Measurements from ENCODE around the gene ERN1.

ERN1 gene

DNA sequence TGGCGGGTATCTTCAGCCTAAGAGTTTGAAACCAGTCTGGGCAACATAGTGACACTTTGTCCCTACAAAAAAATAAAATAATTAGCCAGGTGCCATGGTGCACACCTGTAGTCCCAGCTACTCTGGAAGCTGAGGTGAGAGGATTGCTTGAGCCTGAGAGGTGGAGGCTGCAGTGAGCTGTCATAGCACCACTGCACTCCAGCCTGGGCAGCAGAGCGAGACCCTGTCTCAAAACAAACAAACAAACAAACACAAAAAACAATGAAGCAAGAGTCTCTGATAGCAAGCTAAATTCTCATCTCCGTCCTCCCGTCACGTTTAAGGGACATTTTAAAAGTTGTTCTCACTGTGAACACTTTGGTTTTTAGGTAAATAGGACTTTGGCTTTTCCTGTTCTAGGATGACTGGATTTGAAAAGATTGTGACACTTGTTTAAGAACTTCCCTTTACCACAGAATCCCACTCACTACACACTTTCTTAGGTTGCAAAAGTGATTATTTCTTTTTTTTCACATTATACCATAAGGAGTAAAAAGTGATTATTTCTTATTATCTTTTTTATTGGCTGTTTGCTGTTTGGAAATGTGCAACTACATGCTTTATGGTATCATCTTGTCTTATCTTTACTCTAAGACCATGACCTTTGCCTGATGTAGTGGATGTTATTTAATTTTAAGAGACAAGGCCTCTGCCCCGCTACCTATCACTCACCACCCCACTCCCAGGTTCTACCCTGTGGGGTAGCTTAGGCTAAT lies 4.4 kb upstream of the ERN1 start:
- Histone ChIP-seq H3K27ac (ENCODE audit: low read length) (no peak overlapping the region), H3K36me3 (ENCODE audit: control insufficient read depth in 2 of 2, insufficient read depth in 2 of 2, low read length in 2 of 2) (no peaks in the 10 kb centered on the region), H3K4me3 (ENCODE audit: low read length in 2 of 2) (no peak overlapping the region), H3K9me3 (ENCODE audit: control insufficient read depth in 2 of 2, low read length in 2 of 2) (no peaks in the 10 kb centered on the region), H3K9ac (ENCODE audit: low read length in 2 of 2) (no peak overlapping the region), H3K4me1 (ENCODE audit: control insufficient read depth, insufficient read depth, low read length) (peaks cover 8% of the 10 kb centered on the region), H3K27me3 (ENCODE audit: control insufficient read depth in 1 of 2, insufficient read depth in 2 of 2, low read length in 2 of 2) (no peaks in the 10 kb centered on the region)

DNA sequence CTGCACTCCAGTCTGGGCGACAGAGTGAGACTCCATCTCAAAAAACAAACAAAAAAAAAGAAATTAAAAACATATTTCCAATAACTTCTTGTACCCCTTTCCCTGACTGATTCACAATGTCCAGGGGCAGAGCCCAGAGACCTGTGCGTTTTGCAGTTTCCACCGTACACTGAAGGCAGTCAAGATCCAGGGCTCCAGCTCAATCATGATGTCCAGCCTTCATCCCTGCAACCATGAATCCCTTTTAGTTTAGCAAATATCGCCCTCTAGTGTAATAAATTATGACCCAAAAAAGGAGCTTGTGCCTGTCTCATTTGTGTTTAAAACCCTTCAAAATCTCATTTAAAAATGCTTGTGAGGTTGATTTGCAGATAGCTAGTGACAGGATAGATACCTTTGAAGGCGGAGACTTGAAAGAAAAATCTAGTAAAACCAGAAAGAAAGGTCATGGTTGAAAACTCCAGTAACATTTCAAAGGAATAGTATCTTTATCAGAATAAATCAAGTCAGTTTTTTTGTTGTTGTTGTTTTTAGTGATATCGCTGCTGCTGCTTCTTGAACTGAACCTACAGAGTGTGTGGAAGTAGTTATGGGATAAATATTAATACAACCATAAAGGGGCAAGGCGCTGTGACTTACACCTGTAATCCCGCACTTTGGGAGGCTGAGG lies 3.7 kb upstream of the ERN1 start:
- H3K9ac ChIP-seq (ENCODE audit: low read length in 2 of 2): no peak overlapping the region
- peaks cover 13% of the 10 kb centered on the region for H3K4me1 ChIP-seq (ENCODE audit: control insufficient read depth, insufficient read depth, low read length)
- no peak overlapping the region for H3K27ac ChIP-seq (ENCODE audit: low read length)
- H3K27me3 ChIP-seq (ENCODE audit: control insufficient read depth in 1 of 2, insufficient read depth in 2 of 2, low read length in 2 of 2): no peaks in the 10 kb centered on the region
- no peak overlapping the region for H3K4me3 ChIP-seq (ENCODE audit: low read length in 2 of 2)
- H3K36me3 ChIP-seq (ENCODE audit: control insufficient read depth in 2 of 2, insufficient read depth in 2 of 2, low read length in 2 of 2): no peaks in the 10 kb centered on the region
- H3K9me3 ChIP-seq (ENCODE audit: control insufficient read depth in 2 of 2, low read length in 2 of 2): no peaks in the 10 kb centered on the region

DNA sequence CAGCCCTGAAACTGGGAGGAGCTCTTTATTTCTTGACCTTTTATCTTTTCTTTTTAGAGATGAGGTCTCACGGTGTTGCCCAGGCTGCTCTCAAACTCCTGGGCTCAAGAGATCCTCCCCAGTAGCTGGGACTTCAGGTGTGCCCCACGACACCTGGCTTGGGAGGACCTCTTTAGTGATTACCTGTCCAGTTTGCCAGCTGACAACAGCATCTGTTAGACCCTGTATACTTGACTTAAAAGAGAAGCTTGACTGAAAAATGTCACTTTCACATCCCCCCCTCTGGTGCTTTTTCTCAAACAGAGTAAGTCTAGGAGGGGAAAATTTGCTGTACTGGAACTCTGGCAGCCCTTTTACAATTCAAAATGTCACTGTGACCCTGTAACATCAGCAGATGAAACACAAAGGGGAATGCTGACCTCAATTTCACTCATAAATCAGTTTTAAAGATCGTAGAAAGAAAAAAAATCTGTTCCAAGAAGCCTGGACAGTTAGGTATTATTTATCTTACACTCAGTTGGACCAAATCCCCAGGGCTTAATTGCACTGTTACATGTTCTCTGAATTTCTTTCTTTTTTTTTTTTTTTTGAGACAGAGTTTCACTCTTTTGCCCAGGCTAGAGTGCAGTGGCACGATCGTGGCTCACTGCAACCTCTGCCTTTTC lies 1.8 kb upstream of the ERN1 start:
- no peaks in the 10 kb centered on the region for H3K27me3 ChIP-seq (ENCODE audit: control insufficient read depth in 1 of 2, insufficient read depth in 2 of 2, low read length in 2 of 2)
- no peaks in the 10 kb centered on the region for H3K36me3 ChIP-seq (ENCODE audit: control insufficient read depth in 2 of 2, insufficient read depth in 2 of 2, low read length in 2 of 2)
- no peak overlapping the region for H3K4me3 ChIP-seq (ENCODE audit: low read length in 2 of 2)
- no peak overlapping the region for H3K27ac ChIP-seq (ENCODE audit: low read length)
- no peak overlapping the region for H3K9ac ChIP-seq (ENCODE audit: low read length in 2 of 2)
- H3K9me3 ChIP-seq (ENCODE audit: control insufficient read depth in 2 of 2, low read length in 2 of 2): no peaks in the 10 kb centered on the region
- peaks cover 14% of the 10 kb centered on the region for H3K4me1 ChIP-seq (ENCODE audit: control insufficient read depth, insufficient read depth, low read length)

DNA sequence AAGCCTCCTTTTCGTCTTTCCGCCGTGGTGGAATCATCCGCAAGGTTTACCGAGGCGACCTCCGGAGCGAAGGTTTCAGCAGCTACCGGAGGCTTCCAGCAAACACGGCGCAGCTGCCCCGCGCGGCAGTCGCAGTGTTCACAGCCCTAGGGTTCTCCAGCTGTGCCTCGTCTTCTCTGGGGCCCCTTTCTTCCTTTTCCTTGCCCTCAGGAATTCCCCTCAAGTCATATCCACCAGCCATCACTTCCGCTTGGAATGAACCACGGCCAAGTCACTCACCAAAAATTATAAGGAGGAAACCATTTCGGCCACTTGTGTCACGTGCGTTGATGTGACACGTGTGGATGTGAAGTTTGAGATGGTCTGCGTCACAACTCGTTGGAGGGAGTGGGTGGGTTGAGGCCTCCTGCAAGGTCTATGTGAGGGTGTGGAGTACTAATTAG lies 636 bp upstream of the ERN1 start:
- Histone ChIP-seq H3K36me3 (ENCODE audit: control insufficient read depth in 2 of 2, insufficient read depth in 2 of 2, low read length in 2 of 2) (no peaks in the 10 kb centered on the region), H3K27me3 (ENCODE audit: control insufficient read depth in 1 of 2, insufficient read depth in 2 of 2, low read length in 2 of 2) (no peaks in the 10 kb centered on the region), H3K9me3 (ENCODE audit: control insufficient read depth in 2 of 2, low read length in 2 of 2) (no peaks in the 10 kb centered on the region), H3K27ac (ENCODE audit: low read length) (peak overlapping the region; percentile 89), H3K4me1 (ENCODE audit: control insufficient read depth, insufficient read depth, low read length) (peaks cover 14% of the 10 kb centered on the region), H3K4me3 (ENCODE audit: low read length in 2 of 2) (peak overlapping the region; percentile 61 to 78), H3K9ac (ENCODE audit: low read length in 2 of 2) (peak overlapping the region; percentile 77 to 90)

DNA sequence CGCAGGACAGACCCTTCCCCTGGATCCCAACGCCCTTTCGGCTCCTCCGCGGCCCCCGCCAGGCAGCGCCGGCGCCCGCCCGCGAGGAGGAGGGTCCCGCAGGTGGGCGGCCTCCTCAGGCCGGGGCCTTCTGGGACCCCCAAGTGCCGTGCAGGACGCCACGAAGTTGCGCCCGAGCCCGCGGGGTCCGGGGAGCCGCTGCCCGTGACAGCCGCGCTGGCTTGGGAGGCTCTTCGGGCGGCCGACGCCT lies 504 bp downstream of the ERN1 start:
- Histone ChIP-seq H3K9me3 (ENCODE audit: control insufficient read depth in 2 of 2, low read length in 2 of 2) (no peaks in the 10 kb centered on the region), H3K4me1 (ENCODE audit: control insufficient read depth, insufficient read depth, low read length) (peaks cover 14% of the 10 kb centered on the region), H3K4me3 (ENCODE audit: low read length in 2 of 2) (peak overlapping the region; percentile 85 to 87), H3K9ac (ENCODE audit: low read length in 2 of 2) (peak overlapping the region; percentile 81 to 86), H3K36me3 (ENCODE audit: control insufficient read depth in 2 of 2, insufficient read depth in 2 of 2, low read length in 2 of 2) (no peaks in the 10 kb centered on the region), H3K27ac (ENCODE audit: low read length) (peak overlapping the region; percentile 89), H3K27me3 (ENCODE audit: control insufficient read depth in 1 of 2, insufficient read depth in 2 of 2, low read length in 2 of 2) (no peaks in the 10 kb centered on the region)

DNA sequence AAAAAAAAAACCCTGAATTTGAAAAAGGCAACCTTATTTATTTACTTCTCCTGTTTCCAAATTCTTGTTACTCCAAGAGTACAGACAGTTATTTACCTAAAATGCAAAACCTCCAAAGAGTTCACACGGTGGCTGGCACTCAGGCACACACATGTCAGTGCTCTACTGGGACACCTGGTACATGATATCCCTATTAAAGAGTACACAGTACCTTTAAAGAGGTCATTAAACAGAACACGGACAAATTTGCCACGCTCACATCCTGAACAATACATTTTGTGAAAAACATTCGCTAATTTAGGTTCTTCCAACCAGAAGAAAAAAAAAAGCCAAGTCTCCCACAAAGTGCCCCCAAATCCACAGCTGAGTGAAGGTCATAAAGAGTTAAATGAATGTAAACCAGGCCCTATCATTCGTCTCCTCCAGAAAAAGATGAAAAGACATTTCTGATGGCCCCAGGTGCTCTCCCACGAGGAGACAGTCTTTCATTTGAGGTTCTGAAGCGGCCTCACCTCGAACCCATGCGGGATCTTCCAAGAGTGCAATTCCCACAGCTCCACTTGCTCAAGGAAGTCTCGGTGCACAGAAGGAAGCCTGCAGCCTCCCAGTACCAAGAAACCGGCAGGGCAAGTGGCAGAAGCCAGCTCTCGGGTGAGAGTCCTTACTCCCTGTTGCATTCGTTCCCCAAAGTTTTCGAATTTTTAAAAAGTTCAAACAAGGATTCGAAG lies 993 bp downstream of the ERN1 start:
- no peaks in the 10 kb centered on the region for H3K36me3 ChIP-seq (ENCODE audit: control insufficient read depth in 2 of 2, insufficient read depth in 2 of 2, low read length in 2 of 2)
- H3K9me3 ChIP-seq (ENCODE audit: control insufficient read depth in 2 of 2, low read length in 2 of 2): no peaks in the 10 kb centered on the region
- H3K4me1 ChIP-seq (ENCODE audit: control insufficient read depth, insufficient read depth, low read length): peaks cover 14% of the 10 kb centered on the region
- peak overlapping the region; percentile 81 to 86 for H3K9ac ChIP-seq (ENCODE audit: low read length in 2 of 2)
- peak overlapping the region; percentile 85 to 87 for H3K4me3 ChIP-seq (ENCODE audit: low read length in 2 of 2)
- H3K27ac ChIP-seq (ENCODE audit: low read length): peak overlapping the region; percentile 89
- H3K27me3 ChIP-seq (ENCODE audit: control insufficient read depth in 1 of 2, insufficient read depth in 2 of 2, low read length in 2 of 2): no peaks in the 10 kb centered on the region

DNA sequence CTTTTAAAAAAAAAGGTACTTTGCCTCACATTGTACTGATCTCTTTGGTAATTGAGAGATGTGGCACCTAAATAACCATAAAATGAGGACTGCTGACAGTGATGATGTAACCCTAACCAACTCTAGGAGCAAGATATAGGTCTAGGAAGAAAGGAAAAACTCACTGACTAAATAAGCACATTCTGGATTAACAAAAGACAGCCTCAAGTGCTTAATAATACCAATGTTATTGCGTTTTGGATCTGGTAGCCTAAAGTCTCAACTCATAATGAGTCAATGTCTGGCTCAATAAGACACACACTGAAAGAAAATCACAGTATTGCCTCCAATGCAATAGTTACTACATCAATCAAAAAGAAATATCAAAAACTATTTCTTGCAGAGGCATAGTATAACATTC lies 3.0 kb downstream of the ERN1 start:
- H3K36me3 ChIP-seq (ENCODE audit: control insufficient read depth in 2 of 2, insufficient read depth in 2 of 2, low read length in 2 of 2): no peaks in the 10 kb centered on the region
- H3K4me3 ChIP-seq (ENCODE audit: low read length in 2 of 2): no peak overlapping the region
- H3K27me3 ChIP-seq (ENCODE audit: control insufficient read depth in 1 of 2, insufficient read depth in 2 of 2, low read length in 2 of 2): no peaks in the 10 kb centered on the region
- H3K9ac ChIP-seq (ENCODE audit: low read length in 2 of 2): no peak overlapping the region
- peaks cover 14% of the 10 kb centered on the region for H3K4me1 ChIP-seq (ENCODE audit: control insufficient read depth, insufficient read depth, low read length)
- H3K27ac ChIP-seq (ENCODE audit: low read length): no peak overlapping the region
- no peaks in the 10 kb centered on the region for H3K9me3 ChIP-seq (ENCODE audit: control insufficient read depth in 2 of 2, low read length in 2 of 2)

DNA sequence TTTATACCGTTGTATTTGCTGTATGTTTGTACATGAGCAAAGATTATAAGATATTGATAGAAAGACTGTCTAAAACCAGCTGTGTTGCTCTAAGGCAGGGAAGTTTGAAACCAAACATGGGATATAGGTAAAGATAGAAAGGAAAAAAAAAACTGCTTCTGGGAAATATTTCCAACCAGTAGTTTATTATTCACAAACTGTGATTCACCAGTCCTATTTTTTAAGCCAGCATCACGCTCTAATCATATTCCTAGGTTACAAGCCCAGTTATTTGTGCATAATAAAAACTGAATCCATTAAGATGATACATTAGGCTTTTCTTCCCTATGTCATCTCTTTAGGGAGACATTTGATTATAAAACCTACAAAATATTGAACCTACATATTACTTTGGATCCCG lies 4.0 kb downstream of the ERN1 start:
- no peaks in the 10 kb centered on the region for H3K9me3 ChIP-seq (ENCODE audit: control insufficient read depth in 2 of 2, low read length in 2 of 2)
- no peak overlapping the region for H3K4me3 ChIP-seq (ENCODE audit: low read length in 2 of 2)
- peaks cover 13% of the 10 kb centered on the region for H3K4me1 ChIP-seq (ENCODE audit: control insufficient read depth, insufficient read depth, low read length)
- no peak overlapping the region for H3K27ac ChIP-seq (ENCODE audit: low read length)
- H3K27me3 ChIP-seq (ENCODE audit: control insufficient read depth in 1 of 2, insufficient read depth in 2 of 2, low read length in 2 of 2): no peaks in the 10 kb centered on the region
- H3K9ac ChIP-seq (ENCODE audit: low read length in 2 of 2): no peak overlapping the region
- no peaks in the 10 kb centered on the region for H3K36me3 ChIP-seq (ENCODE audit: control insufficient read depth in 2 of 2, insufficient read depth in 2 of 2, low read length in 2 of 2)

DNA sequence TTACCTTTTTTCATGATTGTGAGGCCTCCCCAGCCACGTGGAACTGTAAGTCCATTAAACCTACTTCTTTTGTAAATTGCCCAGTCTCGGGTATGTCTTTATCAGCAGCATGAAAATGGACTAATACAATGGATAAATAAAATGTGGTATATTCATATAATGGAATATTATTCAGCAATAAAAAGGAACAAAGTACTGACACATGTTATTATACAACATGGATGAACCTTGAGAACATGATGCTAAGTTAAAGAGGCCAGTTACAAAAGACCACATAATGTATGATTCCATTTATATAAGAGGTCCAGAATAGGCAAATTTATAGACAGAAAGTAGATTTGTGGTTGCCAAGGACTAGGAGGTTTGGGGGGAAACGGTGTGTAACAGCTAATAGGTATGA lies 5.3 kb downstream of the ERN1 start:
- no peak overlapping the region for H3K9ac ChIP-seq (ENCODE audit: low read length in 2 of 2)
- no peak overlapping the region for H3K27ac ChIP-seq (ENCODE audit: low read length)
- peaks cover 6% of the 10 kb centered on the region for H3K4me1 ChIP-seq (ENCODE audit: control insufficient read depth, insufficient read depth, low read length)
- H3K9me3 ChIP-seq (ENCODE audit: control insufficient read depth in 2 of 2, low read length in 2 of 2): no peaks in the 10 kb centered on the region
- no peak overlapping the region for H3K4me3 ChIP-seq (ENCODE audit: low read length in 2 of 2)
- no peaks in the 10 kb centered on the region for H3K27me3 ChIP-seq (ENCODE audit: control insufficient read depth in 1 of 2, insufficient read depth in 2 of 2, low read length in 2 of 2)
- H3K36me3 ChIP-seq (ENCODE audit: control insufficient read depth in 2 of 2, insufficient read depth in 2 of 2, low read length in 2 of 2): no peaks in the 10 kb centered on the region

DNA sequence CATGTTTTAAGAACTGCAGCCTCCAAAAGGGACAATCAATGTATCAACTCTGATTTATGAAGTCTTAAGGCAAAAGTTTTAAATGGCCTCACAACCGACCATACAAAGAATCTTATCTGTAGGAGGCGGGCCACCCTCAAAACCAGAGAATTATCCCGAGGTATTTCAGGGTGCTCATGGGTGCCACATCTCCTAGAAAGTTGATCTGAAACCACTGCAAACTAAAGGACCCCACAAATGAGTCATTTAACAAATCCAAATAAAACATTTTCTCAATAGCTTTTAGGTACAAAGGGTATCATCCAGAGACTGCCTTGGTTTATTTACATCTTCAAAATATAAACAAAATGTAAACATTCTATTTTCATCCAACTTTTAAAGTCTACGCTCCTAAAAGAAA lies 6.8 kb downstream of the ERN1 start:
- no peak overlapping the region for H3K27ac ChIP-seq (ENCODE audit: low read length)
- no peak overlapping the region for H3K9ac ChIP-seq (ENCODE audit: low read length in 2 of 2)
- peaks cover 6% of the 10 kb centered on the region for H3K4me1 ChIP-seq (ENCODE audit: control insufficient read depth, insufficient read depth, low read length)

More for the DNA sequence above, 6.8 kb downstream of the ERN1 start:
- no peaks in the 10 kb centered on the region for H3K27me3 ChIP-seq (ENCODE audit: control insufficient read depth in 1 of 2, insufficient read depth in 2 of 2, low read length in 2 of 2)
- no peaks in the 10 kb centered on the region for H3K9me3 ChIP-seq (ENCODE audit: control insufficient read depth in 2 of 2, low read length in 2 of 2)
- no peaks in the 10 kb centered on the region for H3K36me3 ChIP-seq (ENCODE audit: control insufficient read depth in 2 of 2, insufficient read depth in 2 of 2, low read length in 2 of 2)
- no peak overlapping the region for H3K4me3 ChIP-seq (ENCODE audit: low read length in 2 of 2)

Data from stomach smooth muscle (tissue), 2 donors.